Small intestine (tissue), 7 donors: ENCODE data around the gene SYT2. TPM values are rescaled to one million over a fixed set of nuclear protein-coding genes. Genes with fewer than 3 reads are reported as not detected.
"Not testable (repeated sequence)": the region's sequence is repeated elsewhere in the genome, so short reads cannot be mapped to it uniquely, and the experiment has no call there.

ENCODE experiments used
- DNase-seq, 2 donors: peaks; one replicate each; pipeline versions ENCODE4 v3.0.0 to v3.0.0-alpha.2; 2013
- FAIRE-seq: peaks from 2 replicates; lab custom pipeline; 2012; peaks lifted over from hg19 to GRCh38; lab: Jason Lieb, UNC
- H3K27ac ChIP-seq, 3 donors: one replicate each; pipeline ENCODE4 v1.5.1; 2013; ENCODE audit warnings: low read length in 2 of 3, mild to moderate bottlenecking in 2 of 3, control low read depth in 1 of 3, inconsistent platforms in 1 of 3, low read depth in 1 of 3, moderate library complexity in 1 of 3
- H3K27me3 ChIP-seq, 3 donors: one replicate each; pipeline ENCODE4 v1.6.1; 2013; ENCODE audit warnings: low read length in 3 of 3, inconsistent platforms in 1 of 3; ENCODE audit not compliant: control insufficient read depth in 3 of 3, insufficient read depth in 3 of 3
- H3K36me3 ChIP-seq, 3 donors: one replicate each; pipeline ENCODE4 v1.6.1; 2013; ENCODE audit warnings: low read length in 3 of 3, inconsistent platforms in 1 of 3, low read depth in 1 of 3, mild to moderate bottlenecking in 1 of 3, moderate library complexity in 1 of 3; ENCODE audit not compliant: control insufficient read depth in 3 of 3, insufficient read depth in 2 of 3
- H3K4me1 ChIP-seq, 3 donors: one replicate each; pipeline ENCODE4 v1.6.1; 2013; ENCODE audit warnings: low read length in 2 of 3, inconsistent platforms in 1 of 3, low read depth in 1 of 3, mild to moderate bottlenecking in 1 of 3, moderate library complexity in 1 of 3; ENCODE audit not compliant: control insufficient read depth in 3 of 3, insufficient read depth in 2 of 3
- H3K4me3 ChIP-seq, 3 donors: one replicate each; pipeline ENCODE4 v1.5.1; 2013; ENCODE audit warnings: low read length in 3 of 3, control low read depth in 1 of 3, inconsistent platforms in 1 of 3, low read depth in 1 of 3, mild to moderate bottlenecking in 1 of 3, moderate library complexity in 1 of 3
- H3K9me3 ChIP-seq, 2 donors: one replicate each; pipeline ENCODE4 v1.6.1; 2013; ENCODE audit warnings: low read depth in 1 of 2, low read length in 1 of 2; ENCODE audit not compliant: control insufficient read depth in 2 of 2, insufficient read depth in 1 of 2
- WGBS, 3 donors: extraction: QIAGEN DNeasy Blood & Tissue Kit; methylation state at CpG; one replicate each; pipeline ENCODE4 v1.1.7; 2013; 5-methylcytosine and 5-hydroxymethylcytosine counted together
- polyA plus RNA-seq, 4 donors: library from polyadenylated mRNA; stranded (reverse) in 3 of 4; unstranded in 1 of 4; fragments of 200-250 nt in 3 of 4; fragments of 120-200 nt in 1 of 4; gene quantifications; one replicate each; pipeline versions ENCODE4 v1.2.1 to v1.2.3, GENCODE V29; 2013
- donor health status: healthy with polysubstance abuse.
- donor health status: control.
- donor health status: control.
- donor health status: Bipolar disorder and iron deficiency.
- donor health status: healthy.

The SYT2 gene
- polyA plus RNA-seq, 4 donors = 0.03 to 1.8 TPM; not detected in 2

GRCh38 chr1:202546377-202546776 lies 163.9 kb downstream of the SYT2 start:
- H3K27ac ChIP-seq = peak overlapping the region in 1 of 3 donors; percentile 20
- H3K9me3 ChIP-seq, H3K4me1 ChIP-seq, H3K36me3 ChIP-seq, DNase-seq, FAIRE-seq, H3K27me3 ChIP-seq, H3K4me3 ChIP-seq: not testable (repeated sequence)
- WGBS, 3 donors = 67 to 79% (median 76%) methylated on average over 3 of the region's 3 CpGs

GRCh38 chr1:202545647-202546303 lies 164.5 kb downstream of the SYT2 start:
- FAIRE-seq = not testable (repeated sequence)
- WGBS, 3 donors = 75 to 90% (median 89%) methylated on average over 3 of the region's 3 CpGs
- peak overlapping the region in 1 of 3 donors; percentile 20 for H3K27ac ChIP-seq

GRCh38 chr1:202544766-202545449 lies 165.3 kb downstream of the SYT2 start:
- WGBS, 3 donors = 86 to 93% (median 92%) methylated on average over 6 of the region's 6 CpGs
- FAIRE-seq, H3K27ac ChIP-seq, H3K27me3 ChIP-seq, H3K9me3 ChIP-seq, DNase-seq, H3K4me1 ChIP-seq, H3K4me3 ChIP-seq, H3K36me3 ChIP-seq: not testable (repeated sequence)

More at GRCh38 chr1:202545647-202546303, 164.5 kb downstream of the SYT2 start:
- not testable (repeated sequence) for DNase-seq, H3K4me1 ChIP-seq, H3K4me3 ChIP-seq, H3K9me3 ChIP-seq, H3K27me3 ChIP-seq, H3K36me3 ChIP-seq

- peak overlapping the region in 2 of 3 donors; percentile 28 to 62 for H3K27ac ChIP-seq
- 76 to 94% (median 93%) methylated on average over 11 of the region's 11 CpGs for WGBS, 3 donors
- FAIRE-seq = not testable (repeated sequence)
Measured at GRCh38 chr1:202543537-202543936, 166.7 kb downstream of the SYT2 start.

GRCh38 chr1:202542415-202542814 lies 167.8 kb downstream of the SYT2 start:
- H3K4me1 ChIP-seq, H3K9me3 ChIP-seq, H3K36me3 ChIP-seq, H3K27me3 ChIP-seq, FAIRE-seq, DNase-seq: not testable (repeated sequence)
- Histone ChIP-seq H3K27ac (peak overlapping the region in 2 of 3 donors; percentile 39 to 55), H3K4me3 (peak overlapping the region in 1 of 3 donors; percentile 50)

More at GRCh38 chr1:202543537-202543936, 166.7 kb downstream of the SYT2 start:
- H3K36me3 ChIP-seq, DNase-seq, H3K27me3 ChIP-seq, H3K9me3 ChIP-seq, H3K4me1 ChIP-seq: not testable (repeated sequence)
- peak overlapping the region in 1 of 3 donors; percentile 5 for H3K4me3 ChIP-seq

- FAIRE-seq, H3K27me3 ChIP-seq, H3K9me3 ChIP-seq, H3K4me1 ChIP-seq, H3K36me3 ChIP-seq, DNase-seq: not testable (repeated sequence)
- 57 to 95% (median 91%) methylated on average over 2 of the region's 2 CpGs for WGBS, 3 donors
- peak overlapping the region in 2 of 3 donors; percentile 25 to 50 for H3K4me3 ChIP-seq
- peak overlapping the region in 2 of 3 donors; percentile 78 to 79 for H3K27ac ChIP-seq
Measured at GRCh38 chr1:202540858-202541257, 169.4 kb downstream of the SYT2 start.

Other genes with a start within 250 kb of the SYT2 start
- gene KDM5B, start 98.0 kb upstream of the SYT2 start, polyA plus RNA-seq = 10 to 100 TPM in 1 of 4 donors, 1 to 10 TPM in 3; 5.7 to 39.5 (median 9.1) TPM
- gene PCAT6, start 100.5 kb upstream of the SYT2 start, polyA plus RNA-seq = 1 to 10 TPM; 1.2 to 2.1 (median 1.6) TPM
- gene RABIF, start 178.7 kb upstream of the SYT2 start, polyA plus RNA-seq = 10 to 100 TPM in 3 of 4 donors, 1 to 10 TPM in 1; 7.8 to 11.2 (median 10.3) TPM
- 10 to 100 TPM; 12.7 to 28.2 (median 17.2) TPM for gene KLHL12, start 216.8 kb upstream of the SYT2 start, polyA plus RNA-seq
- gene ADIPOR1, start 247.9 kb upstream of the SYT2 start, polyA plus RNA-seq = 10 to 100 TPM; 48.5 to 77.7 (median 53.8) TPM